Inferior parietal cortex (tissue), 1 donor: ENCODE results near the gene CBLB.
"Not testable (repeated sequence)": the region's sequence is repeated elsewhere in the genome, so short reads cannot be mapped to it uniquely, and the experiment has no call there.

Experiments used
- DNase-seq: peaks from one replicate; pipeline ENCODE4 v3.0.0-alpha.2; 2016; ENCODE audit errors: extremely low spot score

CBLB gene

GRCh38 chr3:105755121-105755886 lies 113.5 kb downstream of the CBLB start:
- DNase-seq = no peak

DNA sequence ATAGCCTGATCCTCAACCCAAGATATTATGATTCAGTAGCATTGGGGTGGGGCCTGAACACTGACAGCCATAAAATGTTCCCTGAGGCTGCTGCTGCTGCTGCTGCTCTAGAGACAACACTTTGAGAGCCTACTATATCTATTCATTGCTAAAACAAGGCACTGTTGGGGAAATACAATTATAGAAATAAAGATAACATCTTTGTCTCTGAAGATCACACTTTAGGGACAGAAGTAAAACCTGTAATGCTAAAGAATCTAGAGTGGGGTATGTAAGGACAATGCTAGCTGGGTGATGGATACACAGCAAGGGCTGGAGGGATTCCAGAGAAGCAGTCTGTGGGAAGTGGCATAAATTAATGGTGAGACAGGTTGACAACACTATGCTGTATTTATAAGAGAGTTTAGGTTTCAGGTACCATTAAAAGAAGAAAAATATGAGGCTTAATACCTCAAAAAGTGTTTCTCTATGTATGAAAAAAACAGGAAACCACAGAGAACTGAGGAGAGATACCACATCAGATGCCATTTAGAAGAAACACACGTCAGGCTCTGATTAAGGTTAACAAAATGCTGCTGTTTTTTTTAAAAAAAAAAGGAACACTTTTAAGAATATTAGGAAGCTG lies 115.9 kb downstream of the CBLB start:
- DNase-seq = no peak

GRCh38 chr3:105747696-105748095 lies 121.1 kb downstream of the CBLB start:
- no peak for DNase-seq

DNA sequence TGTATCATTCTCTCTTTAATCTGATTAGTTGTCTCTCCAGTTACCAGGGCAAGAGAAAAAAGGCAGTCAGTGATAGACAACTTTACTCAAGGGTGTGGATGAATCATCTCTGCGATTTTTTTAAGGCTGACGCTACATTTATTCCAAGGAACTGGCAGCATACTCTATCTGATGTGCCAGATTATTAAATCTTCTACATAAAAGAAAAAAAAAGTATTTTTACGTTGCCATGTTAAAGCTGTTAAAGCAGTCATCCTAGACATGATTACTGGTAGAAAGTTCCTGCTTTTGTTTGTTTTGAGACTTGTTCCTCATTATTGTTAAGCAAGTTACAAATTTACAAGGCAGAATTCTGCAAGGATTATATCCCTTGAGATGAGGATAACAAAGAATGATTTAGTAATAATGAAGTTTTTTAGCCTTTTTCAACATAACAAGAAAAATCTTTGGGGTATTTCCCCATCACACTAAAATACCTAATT lies 121.7 kb downstream of the CBLB start:
- peak; percentile 20 for DNase-seq

DNA sequence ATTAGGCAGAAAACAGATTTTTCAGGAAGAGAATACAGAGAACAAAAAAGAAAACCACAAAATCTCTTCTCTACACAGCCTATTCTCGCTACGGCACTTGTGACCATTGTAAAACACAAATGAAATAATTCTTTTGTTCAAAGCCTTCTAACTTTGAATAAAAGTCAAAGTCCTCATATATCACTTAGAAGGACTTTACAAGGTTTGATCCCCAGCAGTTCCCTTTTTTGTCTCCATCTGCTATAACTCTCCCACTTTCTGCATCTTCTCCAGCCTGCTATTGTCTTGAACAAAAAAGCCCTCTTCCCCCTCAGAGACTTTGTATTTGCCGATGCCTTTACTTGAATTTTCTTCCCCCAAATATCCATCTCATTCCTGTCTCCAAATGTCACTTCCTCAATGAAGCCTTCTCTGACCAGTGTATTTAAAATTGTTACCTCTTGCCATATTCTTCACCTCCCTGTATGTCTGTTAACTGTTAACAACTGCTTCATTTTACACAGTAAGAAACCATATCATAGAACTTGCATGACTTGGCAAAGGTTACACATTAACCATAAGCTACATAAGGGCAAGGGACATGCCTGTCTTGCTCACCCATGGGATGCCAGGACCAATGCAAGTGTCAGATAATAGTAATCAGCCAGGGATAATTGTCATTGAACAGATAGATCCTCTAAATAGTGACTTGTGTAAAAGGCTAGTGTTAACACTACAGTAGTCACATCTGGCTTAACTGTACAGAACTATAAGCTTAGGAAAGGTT lies 122.4 kb downstream of the CBLB start:
- DNase-seq = no peak

GRCh38 chr3:105745046-105745445 lies 123.8 kb downstream of the CBLB start:
- no peak for DNase-seq

- DNase-seq = no peak
Observed at GRCh38 chr3:105744202-105744601, 124.6 kb downstream of the CBLB start.

- no peak for DNase-seq
Observed at GRCh38 chr3:105733356-105733755, 135.5 kb downstream of the CBLB start.

GRCh38 chr3:105731686-105732085 lies 137.1 kb downstream of the CBLB start:
- no peak for DNase-seq

DNA sequence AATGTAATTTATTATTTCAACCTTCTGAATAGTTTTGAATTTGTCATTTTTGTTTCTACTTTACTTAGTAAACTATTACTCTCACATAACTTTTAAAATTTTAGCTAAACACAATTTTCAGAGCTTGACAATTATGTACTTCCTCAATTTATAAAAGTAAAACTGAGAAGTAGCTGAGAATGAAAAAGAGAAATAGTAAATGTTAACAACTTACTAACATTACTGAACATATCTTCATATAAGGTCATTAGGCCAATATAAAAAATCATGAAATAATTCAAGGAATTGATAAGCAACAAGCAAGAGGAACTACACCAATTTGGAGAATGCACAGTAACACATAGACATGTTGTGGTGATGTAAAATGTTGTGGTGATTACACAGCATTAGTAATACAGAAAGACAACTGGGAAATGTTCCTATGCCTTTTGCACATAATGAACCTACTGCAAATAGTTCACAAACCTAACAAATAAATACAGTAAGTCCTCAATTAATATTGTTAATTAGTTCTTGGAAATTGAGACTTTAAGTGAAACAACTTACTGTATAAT lies 137.9 kb downstream of the CBLB start:
- DNase-seq = no peak

- DNase-seq = no peak
Observed at GRCh38 chr3:105729667-105730066, 139.1 kb downstream of the CBLB start.

DNA sequence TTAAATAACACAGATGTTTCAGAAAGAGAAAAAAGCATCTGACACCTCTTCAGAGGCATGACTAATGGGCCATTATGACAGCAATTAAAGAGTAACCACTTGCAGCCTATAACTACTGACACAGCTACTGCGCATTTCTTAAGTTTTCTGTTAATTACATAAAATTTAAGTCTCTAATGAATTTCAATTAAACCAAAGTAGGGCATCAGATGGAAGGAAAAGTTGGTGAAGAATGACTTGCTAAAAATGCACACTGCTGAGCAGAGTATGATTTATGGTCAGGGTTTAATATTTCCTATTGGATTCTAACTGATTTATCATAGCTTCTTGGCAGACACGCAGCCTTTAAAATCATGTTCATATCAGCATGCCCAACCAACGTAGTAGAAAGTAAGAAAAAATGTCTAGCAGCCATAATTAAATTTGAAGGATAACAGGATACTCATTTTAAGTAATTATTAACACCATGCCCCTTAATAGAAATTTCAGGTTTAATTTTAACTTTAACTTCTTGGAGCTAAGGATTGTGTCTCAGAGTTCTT lies 140.0 kb downstream of the CBLB start:
- DNase-seq = no peak

DNA sequence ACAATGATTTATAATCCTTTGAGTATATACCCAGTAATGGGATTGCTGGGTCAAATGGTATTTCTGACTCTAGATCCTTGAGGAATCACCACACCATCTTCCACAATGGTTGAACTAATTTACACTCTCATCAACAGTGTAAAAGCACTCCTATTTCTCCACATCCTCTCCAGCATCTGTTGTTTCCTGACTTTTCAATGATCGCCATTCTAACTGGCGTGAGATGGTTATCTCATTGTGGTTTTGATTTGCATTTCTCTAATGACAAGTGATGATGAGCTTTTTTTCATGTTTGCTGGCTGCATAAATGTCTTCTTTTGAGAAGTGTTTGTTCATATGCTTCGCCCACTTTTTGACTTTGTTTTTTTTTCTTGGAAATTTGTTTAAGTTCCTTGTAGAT lies 141.8 kb downstream of the CBLB start:
- DNase-seq = not testable (repeated sequence)

DNA sequence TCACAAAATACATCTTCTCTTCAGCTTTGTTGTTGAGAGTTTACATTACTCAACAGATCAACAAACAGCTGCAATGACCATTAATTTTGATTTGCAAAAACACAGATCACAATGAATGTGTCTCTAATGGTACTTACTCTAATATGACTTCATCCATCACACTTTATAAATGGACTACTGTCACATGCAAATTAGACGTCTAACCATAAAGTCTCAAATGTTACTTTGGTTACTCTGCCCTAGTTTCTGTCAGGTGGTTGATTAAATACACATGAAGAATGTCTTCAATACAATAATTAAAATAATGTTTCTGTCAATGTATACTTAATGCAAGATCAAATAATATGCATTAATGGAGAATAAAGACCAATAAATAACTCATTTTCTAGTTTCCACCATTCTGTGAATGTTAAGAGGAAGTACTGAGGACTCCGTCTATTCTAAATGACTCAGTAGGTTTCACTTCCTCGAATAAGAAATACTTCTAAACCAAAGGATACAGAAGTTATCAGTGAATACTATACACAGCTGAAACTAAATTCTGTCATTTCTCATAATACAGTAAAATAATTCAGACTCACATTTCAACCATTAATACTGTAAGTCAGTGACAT lies 145.8 kb downstream of the CBLB start:
- no peak for DNase-seq

- no peak for DNase-seq
Observed at GRCh38 chr3:105719791-105720190, 149.0 kb downstream of the CBLB start.

GRCh38 chr3:105715372-105715771 lies 153.4 kb downstream of the CBLB start:
- no peak for DNase-seq

GRCh38 chr3:105714453-105714852 lies 154.4 kb downstream of the CBLB start:
- no peak for DNase-seq

GRCh38 chr3:105708980-105709379 lies 159.8 kb downstream of the CBLB start:
- no peak for DNase-seq

GRCh38 chr3:105707009-105707408 lies 161.8 kb downstream of the CBLB start:
- no peak for DNase-seq

DNA sequence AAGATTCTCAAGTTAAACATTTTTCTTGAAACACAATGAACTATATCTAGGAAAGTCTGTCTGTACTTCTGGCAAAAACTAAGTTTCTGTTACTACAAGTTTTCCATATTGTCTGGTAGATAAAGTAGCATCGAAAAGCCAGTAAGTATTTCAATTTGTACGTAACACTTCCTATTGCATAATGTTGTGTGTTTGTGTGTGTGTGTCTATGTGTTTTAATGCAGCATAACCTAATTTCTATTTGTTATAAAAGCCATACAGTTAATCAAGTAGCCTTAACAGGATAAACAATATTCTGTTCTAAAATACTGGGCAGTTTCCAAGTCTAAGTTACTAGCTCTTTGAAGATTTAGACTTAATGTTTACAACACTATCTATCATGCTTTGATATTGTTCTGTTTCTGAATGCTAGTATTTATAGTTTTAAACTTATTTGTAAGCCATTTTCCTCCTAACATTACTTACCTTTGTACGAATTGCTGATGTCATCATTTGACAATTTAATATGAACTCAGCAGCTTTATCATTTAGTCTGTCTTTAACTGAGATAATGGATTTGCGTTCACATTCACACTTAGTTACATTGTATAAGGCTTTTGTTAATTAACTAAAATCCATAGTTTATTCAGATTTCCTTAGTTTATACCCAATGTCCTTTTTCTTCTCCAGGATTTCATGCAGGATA lies 163.9 kb downstream of the CBLB start:
- no peak for DNase-seq

GRCh38 chr3:105700575-105700974 lies 168.2 kb downstream of the CBLB start:
- DNase-seq = no peak
